Lower leg skin (tissue), 4 donors: ENCODE results near the gene ATP9B. TPM values are rescaled to one million over a fixed set of nuclear protein-coding genes. Genes with fewer than 3 reads are reported as not detected.

Experiments
- DNase-seq, 2 donors: peaks; one replicate each; pipeline ENCODE4 v3.0.0-alpha.2; 2019; ENCODE audit warnings: low spot score in 2 of 2
- H3K4me3 ChIP-seq: fragments of 200-600 bp; sonication (generic); 2 replicates; pipeline ENCODE4 v1.5.1; 2017; ENCODE audit warnings: mild to moderate bottlenecking, low read depth; ENCODE audit not compliant: poor library complexity, severe bottlenecking
- POLR2A ChIP-seq, 2 donors: fragments of 450-650 bp; IDR thresholded peaks; one replicate each; pipeline ENCODE4 v1.6.1; 2016 to 2017; ENCODE audit warnings: antibody characterized with exemption in 2 of 2, mild to moderate bottlenecking in 1 of 2, moderate library complexity in 1 of 2
- WGBS, 2 donors: methylation state at CpG; one replicate each; pipeline ENCODE4 v1.1.5; 2018; 5-methylcytosine and 5-hydroxymethylcytosine counted together
- intact Hi-C: fragments of 100-400 bp; cut with DNase I; formaldehyde crosslinking; loops from one replicate; pipeline ENCODE4 v1.15.0; 2023; ENCODE audit warnings: low total_unique reads
- total RNA-seq, 4 donors: library from RNA; depleted of rRNA; stranded (reverse); fragments of >200 nt; gene quantifications; one replicate each; pipeline ENCODE4 v1.1.0, GENCODE V29; 2016
- TF ChIP-seq, protein P1 (sequence below), 3 donors: fragments of 450-650 bp; IDR thresholded peaks; one replicate each; pipeline ENCODE4 v1.5.1; 2016; ENCODE audit warnings: antibody characterized with exemption in 3 of 3, mild to moderate bottlenecking in 3 of 3, moderate library complexity in 2 of 3

Gene ATP9B
- total RNA-seq, 4 donors from 2014 or later: 19.9 to 39.9 (median 26.0) TPM

GRCh38 chr18:79290876-79291275 is 221.7 kb downstream of the ATP9B start:
- no peak for DNase-seq
- H3K4me3 ChIP-seq: no peak overlapping the region
- intact Hi-C loops: no loop called here
- 87% methylated on average over 6 of the region's 6 CpGs for WGBS, 2 donors
- TF ChIP-seq POLR2A (IDR thresholded peaks at IDR 0.05): no peak
- TF ChIP-seq, protein P1, sequence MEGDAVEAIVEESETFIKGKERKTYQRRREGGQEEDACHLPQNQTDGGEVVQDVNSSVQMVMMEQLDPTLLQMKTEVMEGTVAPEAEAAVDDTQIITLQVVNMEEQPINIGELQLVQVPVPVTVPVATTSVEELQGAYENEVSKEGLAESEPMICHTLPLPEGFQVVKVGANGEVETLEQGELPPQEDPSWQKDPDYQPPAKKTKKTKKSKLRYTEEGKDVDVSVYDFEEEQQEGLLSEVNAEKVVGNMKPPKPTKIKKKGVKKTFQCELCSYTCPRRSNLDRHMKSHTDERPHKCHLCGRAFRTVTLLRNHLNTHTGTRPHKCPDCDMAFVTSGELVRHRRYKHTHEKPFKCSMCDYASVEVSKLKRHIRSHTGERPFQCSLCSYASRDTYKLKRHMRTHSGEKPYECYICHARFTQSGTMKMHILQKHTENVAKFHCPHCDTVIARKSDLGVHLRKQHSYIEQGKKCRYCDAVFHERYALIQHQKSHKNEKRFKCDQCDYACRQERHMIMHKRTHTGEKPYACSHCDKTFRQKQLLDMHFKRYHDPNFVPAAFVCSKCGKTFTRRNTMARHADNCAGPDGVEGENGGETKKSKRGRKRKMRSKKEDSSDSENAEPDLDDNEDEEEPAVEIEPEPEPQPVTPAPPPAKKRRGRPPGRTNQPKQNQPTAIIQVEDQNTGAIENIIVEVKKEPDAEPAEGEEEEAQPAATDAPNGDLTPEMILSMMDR (IDR thresholded peaks at IDR 0.05): no peak

- 86 to 90% methylated on average over 10 of the region's 10 CpGs for WGBS, 2 donors
- intact Hi-C loops: no loop called here
These were observed 225.0 kb downstream of the ATP9B start for GRCh38 chr18:79294235-79294634.

DNA sequence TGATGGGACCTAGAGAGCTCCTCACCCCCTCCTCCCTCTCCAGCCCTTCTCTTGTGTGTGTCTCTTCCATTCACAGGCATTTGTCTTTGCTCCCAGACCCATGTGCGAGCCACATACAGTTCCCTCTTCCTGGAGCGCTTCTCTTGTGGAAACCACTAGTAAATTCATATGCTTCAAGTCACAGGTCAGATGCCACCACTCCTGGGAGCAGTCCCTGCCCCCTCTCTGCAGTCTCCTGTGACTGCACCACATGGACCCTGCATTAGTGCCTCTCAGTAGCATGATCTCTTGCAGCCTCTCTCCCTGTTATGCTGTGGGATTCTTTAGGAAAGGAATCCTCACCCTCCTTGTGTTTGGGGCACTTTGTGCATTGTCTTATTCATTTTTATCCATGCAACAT is 230.1 kb downstream of the ATP9B start:
- 91 to 94% methylated on average over 2 of the region's 2 CpGs for WGBS, 2 donors
- no peak for DNase-seq
- no peak for TF ChIP-seq POLR2A (IDR thresholded peaks at IDR 0.05)
- TF ChIP-seq, protein P1 (IDR thresholded peaks at IDR 0.05): no peak
- H3K4me3 ChIP-seq: no peak overlapping the region
- intact Hi-C loops: no loop called here

More at GRCh38 chr18:79294235-79294634, 225.0 kb downstream of the ATP9B start:
- TF ChIP-seq, protein P1 (IDR thresholded peaks at IDR 0.05): no peak
- TF ChIP-seq POLR2A (IDR thresholded peaks at IDR 0.05): no peak
- no peak for DNase-seq
- H3K4me3 ChIP-seq: no peak overlapping the region

- 92 to 97% methylated on average over 8 of the region's 8 CpGs for WGBS, 2 donors
- TF ChIP-seq POLR2A (IDR thresholded peaks at IDR 0.05): no peak
- TF ChIP-seq, protein P1 (IDR thresholded peaks at IDR 0.05): no peak
- intact Hi-C loops: no loop called here
- no peak overlapping the region for H3K4me3 ChIP-seq
- DNase-seq: no peak
These were observed 230.5 kb downstream of the ATP9B start for GRCh38 chr18:79299711-79300110.

DNA sequence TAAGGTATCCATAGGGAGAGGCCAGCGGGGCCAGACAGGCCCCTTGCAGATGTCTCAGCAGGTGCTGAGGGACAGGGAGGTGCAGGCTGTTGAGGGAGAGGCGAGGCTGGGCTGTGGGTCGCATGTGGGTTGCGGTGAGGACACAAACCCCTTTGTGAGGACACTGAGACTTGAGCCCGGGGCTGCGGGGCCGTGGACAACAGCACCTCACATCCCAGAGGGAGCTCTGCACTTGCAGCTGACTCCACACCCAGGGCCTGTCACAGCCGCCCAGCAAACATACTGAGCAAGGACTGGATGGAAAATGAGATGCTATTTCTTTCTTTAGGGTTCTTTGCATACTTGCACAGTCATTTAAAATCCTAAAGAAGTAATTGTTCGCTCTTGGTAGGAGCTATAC is 231.2 kb downstream of the ATP9B start:
- intact Hi-C loops: no loop called here

DNA sequence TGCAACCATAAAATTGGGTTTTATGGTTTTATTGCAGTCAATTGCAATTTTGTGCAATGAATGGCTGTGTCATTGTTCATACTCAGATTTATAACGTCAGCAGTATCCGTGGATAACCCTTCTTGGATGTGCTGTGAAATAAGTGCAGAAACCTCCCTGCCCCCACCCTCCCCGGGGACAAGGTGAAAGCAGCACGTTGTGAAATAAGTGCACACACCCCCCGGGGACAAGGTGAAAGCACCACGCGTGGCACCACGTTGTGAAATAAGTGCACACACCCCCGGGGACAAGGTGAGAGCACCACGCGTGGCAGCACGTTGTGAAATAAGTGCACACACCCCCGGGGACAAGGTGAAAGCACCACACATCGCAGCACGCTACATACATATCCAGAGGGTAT is 232.9 kb downstream of the ATP9B start:
- 76 to 82% methylated on average over 15 of the region's 15 CpGs for WGBS, 2 donors
- no peak for DNase-seq
- intact Hi-C loops: no loop called here
- no peak overlapping the region for H3K4me3 ChIP-seq
- TF ChIP-seq POLR2A (IDR thresholded peaks at IDR 0.05): no peak
- TF ChIP-seq, protein P1 (IDR thresholded peaks at IDR 0.05): no peak

More for the DNA sequence above, 231.2 kb downstream of the ATP9B start:
- WGBS, 2 donors: 91 to 98% methylated on average over 8 to 9 of the region's 9 CpGs
- TF ChIP-seq, protein P1 (IDR thresholded peaks at IDR 0.05): no peak
- TF ChIP-seq POLR2A (IDR thresholded peaks at IDR 0.05): no peak
- no peak for DNase-seq
- H3K4me3 ChIP-seq: no peak overlapping the region
